Tibial artery (tissue), 4 donors: ENCODE data around the gene APCDD1L.

Experiments
- DNase-seq, 2 donors: peaks; one replicate each; pipeline ENCODE4 v3.0.0-alpha.2; 2019
- H3K27ac ChIP-seq, 2 donors: fragments of 200-600 bp; sonication (generic) in 1 of 2; 1 replicate in 1 of 2; 2 replicates in 1 of 2; pipeline ENCODE4 v1.5.1; 2018 to 2019; ENCODE audit warnings: mild to moderate bottlenecking in 1 of 2
- H3K27me3 ChIP-seq, 2 donors: fragments of 200-600 bp; sonication (generic) in 1 of 2; one replicate each; pipeline versions ENCODE4 v1.5.1 to v1.6.0; 2016 to 2019
- H3K36me3 ChIP-seq, 3 donors: fragments of 200-600 bp; sonication (generic) in 2 of 3; one replicate each; pipeline ENCODE4 v1.5.1; 2016 to 2019; ENCODE audit warnings: mild to moderate bottlenecking in 2 of 3
- H3K4me1 ChIP-seq, 4 donors: fragments of 200-600 bp; sonication (generic) in 2 of 4; 1 replicate in 3 of 4; 2 replicates in 1 of 4; pipeline ENCODE4 v1.5.1; 2016 to 2019
- H3K4me3 ChIP-seq, 2 donors: fragments of 200-600 bp; sonication (generic) in 1 of 2; 1 replicate in 1 of 2; 2 replicates in 1 of 2; pipeline ENCODE4 v1.5.1; 2018 to 2019; ENCODE audit warnings: mild to moderate bottlenecking in 2 of 2
- H3K9me3 ChIP-seq, 3 donors: fragments of 200-600 bp; sonication (generic) in 1 of 3; one replicate each; pipeline ENCODE4 v1.5.1; 2016 to 2019
- intact Hi-C: fragments of 100-400 bp; cut with DNase I; formaldehyde crosslinking; loops from one replicate; pipeline ENCODE4 v1.15.0; 2023; ENCODE audit warnings: low total_unique reads
- TF ChIP-seq, protein P1 (sequence below), 2 experiments: fragments of 200-600 bp in 1 of 2; fragments of 450-650 bp in 1 of 2; IDR thresholded peaks; one replicate each; pipeline ENCODE4 v1.5.1; 2017 to 2019; ENCODE audit warnings: antibody characterized with exemption in 2 of 2, mild to moderate bottlenecking in 1 of 2, moderate library complexity in 1 of 2

Gene APCDD1L

DNA sequence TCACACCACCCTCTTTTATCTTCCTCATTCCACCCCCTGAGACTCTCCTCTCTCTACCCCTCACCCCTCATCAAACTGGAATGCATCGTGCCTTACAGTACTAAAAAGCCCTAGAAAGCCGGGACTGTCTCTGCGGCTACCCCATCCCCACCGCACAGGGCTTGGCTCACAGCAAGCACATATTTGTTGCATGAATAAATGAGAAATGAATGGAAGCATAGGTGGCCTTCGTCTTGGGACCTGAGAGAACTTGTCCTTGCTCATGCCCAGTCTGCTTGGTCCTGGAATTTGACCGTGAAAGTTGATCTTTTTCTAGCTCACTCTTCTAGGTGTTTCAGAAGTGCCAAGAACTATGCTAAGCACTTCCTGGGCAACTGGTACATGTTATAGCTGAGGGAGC, 53.3 kb downstream of the APCDD1L start:
- TF ChIP-seq, protein P1, sequence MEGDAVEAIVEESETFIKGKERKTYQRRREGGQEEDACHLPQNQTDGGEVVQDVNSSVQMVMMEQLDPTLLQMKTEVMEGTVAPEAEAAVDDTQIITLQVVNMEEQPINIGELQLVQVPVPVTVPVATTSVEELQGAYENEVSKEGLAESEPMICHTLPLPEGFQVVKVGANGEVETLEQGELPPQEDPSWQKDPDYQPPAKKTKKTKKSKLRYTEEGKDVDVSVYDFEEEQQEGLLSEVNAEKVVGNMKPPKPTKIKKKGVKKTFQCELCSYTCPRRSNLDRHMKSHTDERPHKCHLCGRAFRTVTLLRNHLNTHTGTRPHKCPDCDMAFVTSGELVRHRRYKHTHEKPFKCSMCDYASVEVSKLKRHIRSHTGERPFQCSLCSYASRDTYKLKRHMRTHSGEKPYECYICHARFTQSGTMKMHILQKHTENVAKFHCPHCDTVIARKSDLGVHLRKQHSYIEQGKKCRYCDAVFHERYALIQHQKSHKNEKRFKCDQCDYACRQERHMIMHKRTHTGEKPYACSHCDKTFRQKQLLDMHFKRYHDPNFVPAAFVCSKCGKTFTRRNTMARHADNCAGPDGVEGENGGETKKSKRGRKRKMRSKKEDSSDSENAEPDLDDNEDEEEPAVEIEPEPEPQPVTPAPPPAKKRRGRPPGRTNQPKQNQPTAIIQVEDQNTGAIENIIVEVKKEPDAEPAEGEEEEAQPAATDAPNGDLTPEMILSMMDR (IDR thresholded peaks at IDR 0.05) = no peak
- Histone ChIP-seq H3K27me3 (no peaks in the 10 kb centered on the region), H3K9me3 (no peaks in the 10 kb centered on the region), H3K36me3 (no peaks in the 10 kb centered on the region), H3K4me3 (no peak overlapping the region), H3K4me1 (no peaks in the 10 kb centered on the region), H3K27ac (no peak overlapping the region)
- intact Hi-C loops = no loop called here
- DNase-seq = no peak

DNA sequence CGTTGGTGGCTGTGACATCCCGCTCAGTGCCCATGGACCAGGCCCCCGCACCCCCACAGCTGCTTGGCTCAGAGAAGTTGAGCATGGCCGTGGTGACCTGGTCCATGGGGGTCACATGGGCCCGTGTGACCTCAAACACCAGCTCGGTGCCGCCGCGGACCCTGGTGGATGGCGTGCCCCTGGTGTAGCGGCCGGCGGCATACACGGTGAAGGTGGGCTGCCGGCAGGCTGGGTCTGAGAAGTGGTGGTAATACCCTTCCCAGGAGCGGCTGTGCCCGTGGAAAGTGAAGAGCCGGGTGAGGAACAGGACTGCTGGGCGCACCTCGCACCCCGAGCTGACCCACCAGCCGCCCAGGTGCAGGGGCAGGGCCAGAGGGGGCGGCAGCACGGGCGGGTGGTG, 54.1 kb downstream of the APCDD1L start:
- intact Hi-C loops = no loop called here
- Histone ChIP-seq H3K27me3 (no peaks in the 10 kb centered on the region), H3K9me3 (no peaks in the 10 kb centered on the region), H3K36me3 (no peaks in the 10 kb centered on the region), H3K4me1 (no peaks in the 10 kb centered on the region), H3K4me3 (no peak overlapping the region), H3K27ac (no peak overlapping the region)
- TF ChIP-seq, protein P1 (IDR thresholded peaks at IDR 0.05) = no peak
- no peak for DNase-seq

DNA sequence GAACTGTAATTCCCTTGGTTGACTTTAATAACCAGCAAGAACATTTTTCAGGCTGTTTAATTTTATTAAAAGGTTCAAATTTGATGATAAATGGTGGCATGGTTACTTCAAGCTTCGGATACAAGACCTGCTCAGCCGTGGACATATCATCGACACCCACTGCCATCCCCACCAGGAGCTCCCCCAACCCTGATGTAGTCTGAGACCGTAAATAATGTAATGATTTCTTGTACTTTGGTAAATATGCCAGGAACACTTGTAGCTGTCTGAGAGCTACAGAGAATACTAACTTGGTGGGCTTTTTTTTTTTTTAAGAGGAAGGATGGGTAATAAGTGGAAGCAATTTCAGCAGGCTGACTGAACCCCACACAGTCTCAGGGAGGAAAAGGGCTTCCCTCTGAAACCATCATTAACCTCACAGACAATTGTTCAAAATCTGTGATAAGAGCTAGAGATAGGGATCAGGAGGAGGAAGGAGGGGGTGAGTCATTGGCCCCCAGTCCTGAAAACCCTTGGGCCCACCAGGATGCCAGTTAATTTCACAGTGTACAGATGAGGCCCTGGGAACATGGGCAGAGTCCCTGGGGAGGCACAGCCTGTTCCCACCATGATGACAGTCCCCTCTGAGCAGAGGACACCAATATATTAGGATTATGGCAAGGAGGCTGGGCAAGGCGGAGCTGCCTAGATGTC, 56.0 kb downstream of the APCDD1L start:
- no peaks in the 10 kb centered on the region for H3K27me3 ChIP-seq
- intact Hi-C loops = no loop called here
- no peaks in the 10 kb centered on the region for H3K4me1 ChIP-seq
- H3K27ac ChIP-seq = no peak overlapping the region
- DNase-seq = no peak
- H3K4me3 ChIP-seq = no peak overlapping the region
- no peaks in the 10 kb centered on the region for H3K9me3 ChIP-seq
- TF ChIP-seq, protein P1 (IDR thresholded peaks at IDR 0.05) = no peak
- H3K36me3 ChIP-seq = no peaks in the 10 kb centered on the region

DNA sequence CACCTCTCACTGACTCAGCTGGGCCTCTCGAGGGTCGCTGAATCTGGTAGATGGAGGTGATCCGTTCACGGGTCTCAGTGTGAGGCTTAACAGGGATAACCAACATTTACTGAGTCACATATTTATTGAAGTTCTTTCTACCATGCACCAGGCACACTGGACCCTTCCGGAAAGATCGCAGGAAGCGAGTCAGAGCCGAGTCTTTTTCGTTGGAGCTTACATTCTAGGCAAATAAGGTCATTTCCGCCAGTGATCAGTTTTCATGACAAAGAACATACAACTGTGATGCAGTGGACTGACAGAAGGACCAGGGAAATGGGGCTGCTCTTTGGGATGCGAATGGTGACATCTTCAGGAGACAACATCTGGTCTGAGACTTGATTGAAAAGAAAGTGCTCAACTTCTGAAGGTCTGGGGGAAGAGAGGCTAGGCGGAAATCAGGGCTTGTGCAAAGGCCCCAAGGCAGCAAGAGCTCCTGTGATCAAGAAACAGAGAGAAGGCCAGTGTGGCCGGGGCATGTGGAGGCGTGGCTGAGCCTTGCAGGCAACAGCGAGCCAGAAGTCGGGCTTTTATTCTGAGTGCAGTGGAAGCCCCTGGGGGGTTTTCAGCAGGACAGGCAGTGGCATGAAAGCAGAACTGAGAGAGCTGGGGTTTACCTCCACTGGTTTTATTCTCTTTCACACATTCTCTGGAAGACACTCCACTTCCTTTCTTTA, 56.7 kb downstream of the APCDD1L start:
- no peak for DNase-seq
- H3K9me3 ChIP-seq = no peaks in the 10 kb centered on the region
- H3K4me1 ChIP-seq = no peaks in the 10 kb centered on the region
- intact Hi-C loops = no loop called here
- no peaks in the 10 kb centered on the region for H3K36me3 ChIP-seq
- no peak overlapping the region for H3K4me3 ChIP-seq
- H3K27ac ChIP-seq = no peak overlapping the region
- H3K27me3 ChIP-seq = no peaks in the 10 kb centered on the region
- TF ChIP-seq, protein P1 (IDR thresholded peaks at IDR 0.05) = no peak

DNA sequence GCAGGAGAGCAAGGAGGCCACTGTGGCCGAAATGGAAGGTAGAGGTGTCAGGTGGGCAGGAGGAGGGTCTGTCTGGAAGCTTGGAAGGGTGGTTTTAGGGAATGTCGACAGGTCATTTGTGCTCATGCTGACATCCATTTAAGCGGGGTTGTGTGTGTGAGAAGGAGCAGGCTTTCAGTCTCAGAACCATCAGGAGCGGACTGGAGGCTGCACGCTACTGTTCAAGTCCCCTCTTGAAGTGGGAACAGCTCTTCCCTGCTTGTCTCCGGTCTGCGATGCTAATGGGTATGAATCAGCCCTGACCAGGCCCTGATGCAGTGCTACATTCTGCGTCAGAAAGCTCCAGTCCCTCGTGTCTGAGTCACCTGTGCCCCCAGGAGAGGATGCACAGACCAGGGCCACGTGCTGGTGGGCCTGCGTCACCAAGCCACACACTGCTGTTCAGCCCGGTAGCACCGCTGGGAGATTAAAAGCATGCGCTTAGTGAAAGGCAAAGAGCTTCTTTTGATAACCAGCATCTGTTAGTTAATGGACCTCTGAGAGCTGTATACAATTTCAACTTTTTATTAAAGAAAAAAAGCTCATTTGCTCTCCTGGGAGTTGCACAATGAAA, 58.0 kb downstream of the APCDD1L start:
- intact Hi-C loops = no loop called here
- no peaks in the 10 kb centered on the region for H3K36me3 ChIP-seq

More for the DNA sequence above, 58.0 kb downstream of the APCDD1L start:
- no peak overlapping the region for H3K4me3 ChIP-seq
- no peaks in the 10 kb centered on the region for H3K4me1 ChIP-seq
- DNase-seq = no peak
- H3K27ac ChIP-seq = no peak overlapping the region
- no peaks in the 10 kb centered on the region for H3K9me3 ChIP-seq
- H3K27me3 ChIP-seq = no peaks in the 10 kb centered on the region
- TF ChIP-seq, protein P1 (IDR thresholded peaks at IDR 0.05) = no peak
